WERI-Rb-1 (cell line): ENCODE measurements around the gene DNAJC1.

Source experiments
- DNase-seq: peaks from one replicate; pipeline ENCODE4 v3.0.0-alpha.2; 2020
- H3K27ac ChIP-seq: fragments of 250-450 bp; sonication (Bioruptor Pico); 2 replicates; pipeline ENCODE4 v1.5.1; 2020; ENCODE audit warnings: mild to moderate bottlenecking, moderate library complexity
- H3K27me3 ChIP-seq: fragments of 250-450 bp; sonication (Bioruptor Pico); 2 replicates; pipeline ENCODE4 v1.5.1; 2021; ENCODE audit warnings: mild to moderate bottlenecking, low read depth, moderate library complexity; ENCODE audit not compliant: insufficient read depth, severe bottlenecking
- H3K36me3 ChIP-seq: fragments of 250-450 bp; sonication (Bioruptor Pico); 2 replicates; pipeline ENCODE4 v1.5.1; 2020; ENCODE audit warnings: mild to moderate bottlenecking, moderate library complexity
- H3K4me3 ChIP-seq: 2 replicates; pipeline ENCODE4 v1.5.1; 2011; ENCODE audit warnings: low read depth, mild to moderate bottlenecking, control low read depth, low read length
- H3K9me3 ChIP-seq: fragments of 250-450 bp; sonication (Bioruptor Pico); 2 replicates; pipeline ENCODE4 v1.5.1; 2021; ENCODE audit warnings: mild to moderate bottlenecking, moderate library complexity; ENCODE audit not compliant: severe bottlenecking
- CTCF ChIP-seq: IDR thresholded peaks from 2 replicates; pipeline ENCODE4 v1.5.1; 2011; ENCODE audit warnings: low read depth, mild to moderate bottlenecking, control low read depth, inconsistent platforms, low read length

The DNAJC1 gene

GRCh38 chr10:21750424-21750823 is 253.1 kb downstream of the DNAJC1 start:
- no peak overlapping the region for H3K4me3 ChIP-seq
- H3K27me3 ChIP-seq: no peaks in the 10 kb centered on the region
- H3K36me3 ChIP-seq: no peaks in the 10 kb centered on the region
- no peak for DNase-seq
- no peak overlapping the region for H3K27ac ChIP-seq
- TF ChIP-seq CTCF: no peak
- H3K9me3 ChIP-seq: no peaks in the 10 kb centered on the region

GRCh38 chr10:21749788-21750187 is 253.7 kb downstream of the DNAJC1 start:
- H3K4me3 ChIP-seq: no peak overlapping the region
- TF ChIP-seq CTCF: no peak
- no peaks in the 10 kb centered on the region for H3K36me3 ChIP-seq
- DNase-seq: no peak
- H3K27me3 ChIP-seq: no peaks in the 10 kb centered on the region
- H3K9me3 ChIP-seq: no peaks in the 10 kb centered on the region
- H3K27ac ChIP-seq: no peak overlapping the region

- TF ChIP-seq CTCF: no peak
Measured at GRCh38 chr10:21747809-21748208, 255.7 kb downstream of the DNAJC1 start.

GRCh38 chr10:21746118-21746517 is 257.4 kb downstream of the DNAJC1 start:
- Histone ChIP-seq H3K4me3 (no peak overlapping the region), H3K27ac (no peak overlapping the region), H3K27me3 (no peaks in the 10 kb centered on the region), H3K36me3 (peaks cover 8% of the 10 kb centered on the region), H3K9me3 (no peaks in the 10 kb centered on the region)
- DNase-seq: no peak
- TF ChIP-seq CTCF: no peak

More at GRCh38 chr10:21747809-21748208, 255.7 kb downstream of the DNAJC1 start:
- Histone ChIP-seq H3K27me3 (no peaks in the 10 kb centered on the region), H3K9me3 (no peaks in the 10 kb centered on the region), H3K4me3 (no peak overlapping the region), H3K27ac (no peak overlapping the region), H3K36me3 (peaks cover 2% of the 10 kb centered on the region)
- DNase-seq: no peak

GRCh38 chr10:21744223-21744622 is 259.3 kb downstream of the DNAJC1 start:
- Histone ChIP-seq H3K36me3 (peaks cover 15% of the 10 kb centered on the region), H3K4me3 (no peak overlapping the region), H3K9me3 (no peaks in the 10 kb centered on the region), H3K27me3 (no peaks in the 10 kb centered on the region), H3K27ac (no peak overlapping the region)
- no peak for DNase-seq
- no peak for TF ChIP-seq CTCF

- peaks cover 15% of the 10 kb centered on the region for H3K36me3 ChIP-seq
- H3K27me3 ChIP-seq: no peaks in the 10 kb centered on the region
- DNase-seq: no peak
- no peak for TF ChIP-seq CTCF
- no peak overlapping the region for H3K27ac ChIP-seq
- H3K9me3 ChIP-seq: no peaks in the 10 kb centered on the region
- no peak overlapping the region for H3K4me3 ChIP-seq
Measured at GRCh38 chr10:21742740-21743412, 260.7 kb downstream of the DNAJC1 start.
